Mammary epithelial cell (primary cell): Measurements from ENCODE around the gene TGFBR3L.

Experiments used
- CTCF ChIP-seq, 2 donors: IDR thresholded peaks in 1 of 2; conservative IDR thresholded peaks in 1 of 2; 2 replicates each; pipeline ENCODE4 v1.5.1; 2011 to 2012; ENCODE audit warnings: inconsistent platforms in 2 of 2, low read length in 2 of 2, mild to moderate bottlenecking in 2 of 2, control low read depth in 1 of 2, low read depth in 1 of 2; ENCODE audit not compliant: insufficient read depth in 1 of 2; ENCODE audit errors: extremely low read depth in 1 of 2
- EZH2 ChIP-seq: IDR thresholded peaks from 2 replicates; pipeline ENCODE4 v1.6.1; 2012; ENCODE audit warnings: low read length, inconsistent platforms, borderline replicate concordance

GRCh38 chr19:7927605-7928333 lies 13.1 kb downstream of the TGFBR3L start:
- TF ChIP-seq CTCF (conservative IDR thresholded peaks at IDR 0.05 in 1 of 2, IDR thresholded peaks at IDR 0.05 in 1 of 2; ENCODE audit: extremely low read depth in 1 of 2, insufficient read depth in 1 of 2, low read depth in 1 of 2, low read length in 2 of 2), result no peak
- TF ChIP-seq EZH2, result no peak
